Fibroblast of villous mesenchyme (primary cell): ENCODE results near the gene PHOSPHO2. TPM values are rescaled to one million over a fixed set of nuclear protein-coding genes. Genes with fewer than 3 reads are reported as not detected.
"Not testable (repeated sequence)": the region's sequence is repeated elsewhere in the genome, so short reads cannot be mapped to it uniquely, and the experiment has no call there.

Source experiments
- DNase-seq: peaks from one replicate; pipeline ENCODE4 v3.0.0-alpha.2; 2010; ENCODE audit warnings: low read depth
- H3K4me3 ChIP-seq: 2 replicates; pipeline ENCODE4 v1.5.1; 2011; ENCODE audit warnings: low read depth, mild to moderate bottlenecking, low read length
- total RNA-seq: library from RNA; depleted of rRNA; stranded (reverse); fragments of >200 nt; gene quantifications from 2 replicates; pipeline ENCODE4 v1.2.3, GENCODE V29; 2012
- TF ChIP-seq, protein P1 (sequence below): IDR thresholded peaks from 2 replicates; pipeline ENCODE4 v1.5.1; 2012; ENCODE audit warnings: low read depth, mild to moderate bottlenecking, low read length; ENCODE audit not compliant: insufficient read depth

PHOSPHO2 gene
- total RNA-seq, 1 donor, result 3.5 TPM

GRCh38 chr2:169692718-169693117 lies 1.6 kb upstream of the PHOSPHO2 start:
- TF ChIP-seq, protein P1, sequence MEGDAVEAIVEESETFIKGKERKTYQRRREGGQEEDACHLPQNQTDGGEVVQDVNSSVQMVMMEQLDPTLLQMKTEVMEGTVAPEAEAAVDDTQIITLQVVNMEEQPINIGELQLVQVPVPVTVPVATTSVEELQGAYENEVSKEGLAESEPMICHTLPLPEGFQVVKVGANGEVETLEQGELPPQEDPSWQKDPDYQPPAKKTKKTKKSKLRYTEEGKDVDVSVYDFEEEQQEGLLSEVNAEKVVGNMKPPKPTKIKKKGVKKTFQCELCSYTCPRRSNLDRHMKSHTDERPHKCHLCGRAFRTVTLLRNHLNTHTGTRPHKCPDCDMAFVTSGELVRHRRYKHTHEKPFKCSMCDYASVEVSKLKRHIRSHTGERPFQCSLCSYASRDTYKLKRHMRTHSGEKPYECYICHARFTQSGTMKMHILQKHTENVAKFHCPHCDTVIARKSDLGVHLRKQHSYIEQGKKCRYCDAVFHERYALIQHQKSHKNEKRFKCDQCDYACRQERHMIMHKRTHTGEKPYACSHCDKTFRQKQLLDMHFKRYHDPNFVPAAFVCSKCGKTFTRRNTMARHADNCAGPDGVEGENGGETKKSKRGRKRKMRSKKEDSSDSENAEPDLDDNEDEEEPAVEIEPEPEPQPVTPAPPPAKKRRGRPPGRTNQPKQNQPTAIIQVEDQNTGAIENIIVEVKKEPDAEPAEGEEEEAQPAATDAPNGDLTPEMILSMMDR, result no peak
- no peak for DNase-seq
- H3K4me3 ChIP-seq, result no peak overlapping the region

GRCh38 chr2:169693360-169693759 lies 909 bp upstream of the PHOSPHO2 start:
- DNase-seq, result no peak
- H3K4me3 ChIP-seq, result no peak overlapping the region
- TF ChIP-seq, protein P1, result no peak

GRCh38 chr2:169694894-169695260 lies 608 bp downstream of the PHOSPHO2 start:
- TF ChIP-seq, protein P1, result no peak
- H3K4me3 ChIP-seq, result peak overlapping the region; percentile 87
- DNase-seq, result no peak

DNA sequence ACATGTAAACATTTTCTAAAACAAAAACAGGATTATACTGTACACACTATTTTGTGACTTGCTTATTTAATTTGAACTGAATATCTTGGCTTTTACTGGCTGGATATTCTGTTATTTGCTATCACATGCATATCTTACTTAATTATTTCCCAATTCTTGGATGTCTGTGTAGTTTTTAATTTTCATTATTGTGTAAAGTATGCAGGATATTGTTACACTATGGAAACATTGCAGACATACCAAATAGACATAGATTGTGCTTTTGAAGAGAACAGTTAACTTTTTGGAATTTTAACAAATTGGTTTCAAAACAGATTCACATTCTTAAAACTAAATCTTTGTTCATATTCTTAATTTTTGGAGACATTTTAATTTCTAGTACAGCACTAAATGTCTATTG lies 2.1 kb downstream of the PHOSPHO2 start:
- DNase-seq, result no peak
- TF ChIP-seq, protein P1, result no peak
- no peak overlapping the region for H3K4me3 ChIP-seq

- DNase-seq, H3K4me3 ChIP-seq: not testable (repeated sequence)
Observed at GRCh38 chr2:169699173-169699572, 4.9 kb downstream of the PHOSPHO2 start.

DNA sequence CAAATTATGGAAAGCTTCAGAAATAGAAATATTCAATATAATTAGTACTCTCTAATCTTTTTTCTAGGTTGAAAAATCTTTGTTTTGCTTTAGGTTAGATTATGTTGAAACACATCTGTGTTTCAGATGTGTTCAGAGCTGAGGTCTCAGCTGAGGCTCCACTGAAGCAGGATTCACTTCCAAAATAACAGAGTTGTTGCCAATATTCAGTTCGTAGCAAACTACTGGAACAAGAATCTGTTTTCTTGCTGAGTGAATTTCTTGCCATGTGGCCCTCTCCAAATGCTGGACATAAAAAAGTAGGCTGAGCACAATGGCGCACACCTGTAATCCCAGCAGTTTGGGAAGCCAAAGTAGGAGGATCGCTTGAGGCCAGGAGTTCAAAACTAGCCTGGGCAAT lies 8.7 kb downstream of the PHOSPHO2 start:
- H3K4me3 ChIP-seq, result no peak overlapping the region
- TF ChIP-seq, protein P1, result no peak
- peak; percentile 51 for DNase-seq

- H3K4me3 ChIP-seq, result no peak overlapping the region
- DNase-seq, result no peak
- TF ChIP-seq, protein P1, result no peak
Observed at GRCh38 chr2:169704160-169704708, 10.0 kb downstream of the PHOSPHO2 start.
